Measurements from ENCODE around the gene SYNE1. TPM values are rescaled to one million over a fixed set of nuclear protein-coding genes. Genes with fewer than 3 reads are reported as not detected.
"Not testable (repeated sequence)": the region's sequence is repeated elsewhere in the genome, so short reads cannot be mapped to it uniquely, and the experiment has no call there.

The SYNE1 gene
- total and polyA plus RNA-seq, 2 of the 8 experiments (the other 6 are each of a cell fraction or from before 2014, with no cell fraction given): 2.8 to 5.5 TPM

- H2AK5ac ChIP-seq (ENCODE audit: low read depth, low read length); H3K9ac ChIP-seq (replicated peaks in 1 of 4; ENCODE audit: extremely low read depth in 1 of 4, low read depth in 3 of 4, low read length in 3 of 4); H3K36me3 ChIP-seq (ENCODE audit: control insufficient read depth in 2 of 4, insufficient read depth in 4 of 4, low read length in 3 of 4); POLR2A ChIA-PET (ENCODE audit: partially characterized antibody); H3K27me3 ChIP-seq (replicated peaks in 1 of 4; ENCODE audit: control insufficient read depth in 3 of 4, extremely low read depth in 1 of 4, insufficient read depth in 3 of 4, low read length in 3 of 4); H3K56ac ChIP-seq (replicated peaks; ENCODE audit: insufficient read length, low read depth, low read length); H3K23ac ChIP-seq (ENCODE audit: insufficient read length); H3K9me3 ChIP-seq (ENCODE audit: insufficient read depth in 2 of 2, low read depth in 1 of 2, low read length in 1 of 2); H3K79me1 ChIP-seq (ENCODE audit: low read depth, low read length); H2BK15ac ChIP-seq (ENCODE audit: low read length); FAIRE-seq; H4K5ac ChIP-seq (ENCODE audit: insufficient read length, low read depth, low read length); H4K8ac ChIP-seq (ENCODE audit: extremely low read depth, insufficient read depth, low read length); H4K20me1 ChIP-seq (replicated peaks in 1 of 2; ENCODE audit: control insufficient read depth in 1 of 2, insufficient read depth in 2 of 2, low read length in 2 of 2); H3K14ac ChIP-seq (ENCODE audit: insufficient read length); H3K23me2 ChIP-seq (ENCODE audit: low read depth, low read length); H3K79me2 ChIP-seq (ENCODE audit: control insufficient read depth in 1 of 2, insufficient read depth in 2 of 2, low read length in 2 of 2); DNase-seq (ENCODE audit: low read depth in 1 of 2, low spot score in 2 of 2): not testable (repeated sequence)
- Histone ChIP-seq H3K4me3 (ENCODE audit: extremely low read depth in 1 of 4, insufficient read depth in 2 of 4, low read depth in 3 of 4, low read length in 4 of 4) (peak overlapping the region in 1 of 4 experiments; percentile 26; a peak in 1 of 8 replicates), H3K4ac (replicated peaks; ENCODE audit: insufficient read length, low read depth, low read length) (peak overlapping the region; percentile 53), H3K4me2 (ENCODE audit: insufficient read depth in 1 of 2, low read depth in 2 of 2, low read length in 2 of 2) (peak overlapping the region; percentile 29 to 44; a peak in 3 of 4 replicates), H4K91ac (replicated peaks; ENCODE audit: insufficient read length, low read length) (peak overlapping the region; percentile 91), H2AFZ (ENCODE audit: low read length) (0 out of 2 replicates have a peak overlapping the region, but pooled peaks have one; percentile 2), H3K4me1 (replicated peaks in 1 of 4; ENCODE audit: control insufficient read depth in 3 of 4, insufficient read depth in 4 of 4, low read length in 3 of 4) (peaks cover 0 to 14% (median 4%) of the 10 kb centered on the region in 4 experiments; a peak in 2 of 7 replicates), H2BK12ac (ENCODE audit: low read depth, low read length) (peak overlapping the region; percentile 39; the same call in 1 of the 2 replicates), H3K18ac (ENCODE audit: extremely low read depth, low read length) (peak overlapping the region; percentile 71), H3K27ac (ENCODE audit: low read depth, low read length) (peak overlapping the region; percentile 43; the same call in 1 of the 2 replicates), H2BK5ac (ENCODE audit: low read depth, low read length) (peak overlapping the region; percentile 93), H2BK20ac (ENCODE audit: low read length) (peak overlapping the region; percentile 93; the same call in 1 of the 2 replicates), H2BK120ac (replicated peaks; ENCODE audit: low read depth, low read length) (peak overlapping the region; percentile 96)
- WGBS, 2 experiments (ENCODE audit: extremely low coverage in 1 of 2, insufficient coverage in 1 of 2, insufficient read length in 1 of 2, insufficient replicate concordance in 2 of 2, low coverage in 1 of 2, low lambda C conversion rate in 2 of 2, missing lambda C conversion rate in 1 of 2): 23% methylated on average over 8 of the region's 8 CpGs; no CpG with 5 or more reads in 1 of the 2 experiments
- CTCF ChIA-PET (ENCODE audit: partially characterized antibody): interaction anchor here (1.1 kb wide), 1 partner anchor 266 kb away, joined by 3 read pairs; no protein-coding TSS in a partner anchor
- TF ChIP-seq YY1 (IDR thresholded peaks at IDR 0.05; ENCODE audit: low read depth, low read length): 0 out of 2 replicates have a peak, but pooled peaks have one; percentile 62
These were observed 45.8 kb upstream of the SYNE1 start for GRCh38 chr6:152682935-152683334.

All from H1 (cell line).